Subcutaneous abdominal adipose tissue (tissue), 5 donors: ENCODE results near the gene CCDC148.

Source experiments
- H3K27ac ChIP-seq: one replicate; pipeline ENCODE4 v1.7.0; 2013; ENCODE audit warnings: low read depth, mild to moderate bottlenecking, inconsistent platforms, low read length, moderate library complexity
- H3K27me3 ChIP-seq, 5 donors: one replicate each; pipeline ENCODE4 v1.7.0; 2013; ENCODE audit warnings: low read length in 5 of 5, inconsistent platforms in 1 of 5; ENCODE audit not compliant: control insufficient read depth in 5 of 5, insufficient read depth in 4 of 5
- H3K36me3 ChIP-seq, 5 donors: one replicate each; pipeline ENCODE4 v1.7.0; 2013; ENCODE audit warnings: low read length in 5 of 5; ENCODE audit not compliant: control insufficient read depth in 5 of 5, insufficient read depth in 5 of 5
- H3K4me1 ChIP-seq, 5 donors: one replicate each; pipeline ENCODE4 v1.7.0; 2013; ENCODE audit warnings: low read length in 5 of 5, mild to moderate bottlenecking in 3 of 5, moderate library complexity in 1 of 5; ENCODE audit not compliant: control insufficient read depth in 5 of 5, insufficient read depth in 5 of 5
- H3K4me3 ChIP-seq, 5 donors: one replicate each; pipeline ENCODE4 v1.7.0; 2013; ENCODE audit warnings: low read length in 5 of 5, low read depth in 1 of 5
- H3K9ac ChIP-seq, 5 donors: one replicate each; pipeline ENCODE4 v1.7.0; 2013; ENCODE audit warnings: low read length in 5 of 5, mild to moderate bottlenecking in 4 of 5, moderate library complexity in 3 of 5
- H3K9me3 ChIP-seq, 5 donors: one replicate each; pipeline ENCODE4 v1.7.0; 2013; ENCODE audit warnings: low read length in 5 of 5; ENCODE audit not compliant: control insufficient read depth in 5 of 5
- donor health status: healthy.
- donor health status: healthy.
- donor health status: healthy.
- donor health status: healthy.
- donor health status: healthy.

The CCDC148 gene

GRCh38 chr2:158128168-158128973 lies 328.2 kb downstream of the CCDC148 start:
- Histone ChIP-seq H3K9me3 (no peaks in the 10 kb centered on the region), H3K4me3 (no peak overlapping the region), H3K4me1 (peaks cover 0 to 15% (median 4%) of the 10 kb centered on the region in 5 donors), H3K27ac (no peak overlapping the region), H3K9ac (no peak overlapping the region), H3K36me3 (no peaks in the 10 kb centered on the region), H3K27me3 (no peaks in the 10 kb centered on the region)

GRCh38 chr2:158127380-158127804 lies 329.2 kb downstream of the CCDC148 start:
- Histone ChIP-seq H3K27me3 (no peaks in the 10 kb centered on the region), H3K9me3 (no peaks in the 10 kb centered on the region), H3K9ac (no peak overlapping the region), H3K4me3 (no peak overlapping the region), H3K4me1 (peaks cover 0 to 15% (median 4%) of the 10 kb centered on the region in 5 donors), H3K36me3 (no peaks in the 10 kb centered on the region), H3K27ac (no peak overlapping the region)

- Histone ChIP-seq H3K4me3 (no peak overlapping the region), H3K27me3 (no peaks in the 10 kb centered on the region), H3K36me3 (no peaks in the 10 kb centered on the region), H3K9me3 (no peaks in the 10 kb centered on the region), H3K9ac (no peak overlapping the region), H3K4me1 (peaks cover 0 to 10% (median 2%) of the 10 kb centered on the region in 5 donors), H3K27ac (no peak overlapping the region)
Measured at GRCh38 chr2:158125756-158126498, 330.6 kb downstream of the CCDC148 start.

- Histone ChIP-seq H3K27me3 (no peaks in the 10 kb centered on the region), H3K27ac (no peak overlapping the region), H3K9me3 (no peaks in the 10 kb centered on the region), H3K4me1 (peaks cover 0 to 12% (median 3%) of the 10 kb centered on the region in 5 donors), H3K4me3 (no peak overlapping the region), H3K9ac (no peak overlapping the region), H3K36me3 (no peaks in the 10 kb centered on the region)
Measured at GRCh38 chr2:158124896-158125295, 331.7 kb downstream of the CCDC148 start.
